Brain microvascular endothelial cell (primary cell): ENCODE measurements around the gene DMPK.
A peak's percentile ranks its signal among the peaks of the same experiment; 100 is the strongest.

Experiments
- DNase-seq: peaks from one replicate; pipeline ENCODE4 v3.0.0-alpha.2; 2020
- H3K27ac ChIP-seq: fragments of 250-450 bp; sonication (Bioruptor Pico); 2 replicates; pipeline ENCODE4 v1.5.1; 2020; ENCODE audit warnings: mild to moderate bottlenecking, moderate library complexity
- H3K27me3 ChIP-seq: fragments of 250-450 bp; sonication (Bioruptor Pico); replicated peaks from 2 replicates; pipeline ENCODE4 v1.5.1; 2020; ENCODE audit warnings: mild to moderate bottlenecking
- H3K36me3 ChIP-seq: fragments of 250-450 bp; sonication (Bioruptor Pico); replicated peaks from 2 replicates; pipeline ENCODE4 v1.5.1; 2020; ENCODE audit warnings: mild to moderate bottlenecking
- H3K4me3 ChIP-seq: 2 replicates; pipeline ENCODE4 v1.5.1; 2011; ENCODE audit warnings: low read depth, mild to moderate bottlenecking, control low read depth, low read length, moderate library complexity
- in situ Hi-C: cut with HindIII; loops from 2 replicates; pipeline ENCODE4 v1.10.0; 2017; ENCODE audit warnings: low sequenced_read_pairs, low pct_ligation_motif_present
- TF ChIP-seq, protein P1 (sequence below): IDR thresholded peaks from 2 replicates; pipeline ENCODE4 v1.5.1; 2011; ENCODE audit warnings: low read depth, mild to moderate bottlenecking, moderate library complexity, low read length, control low read depth, inconsistent platforms; ENCODE audit errors: missing control alignments

DMPK gene

DNA sequence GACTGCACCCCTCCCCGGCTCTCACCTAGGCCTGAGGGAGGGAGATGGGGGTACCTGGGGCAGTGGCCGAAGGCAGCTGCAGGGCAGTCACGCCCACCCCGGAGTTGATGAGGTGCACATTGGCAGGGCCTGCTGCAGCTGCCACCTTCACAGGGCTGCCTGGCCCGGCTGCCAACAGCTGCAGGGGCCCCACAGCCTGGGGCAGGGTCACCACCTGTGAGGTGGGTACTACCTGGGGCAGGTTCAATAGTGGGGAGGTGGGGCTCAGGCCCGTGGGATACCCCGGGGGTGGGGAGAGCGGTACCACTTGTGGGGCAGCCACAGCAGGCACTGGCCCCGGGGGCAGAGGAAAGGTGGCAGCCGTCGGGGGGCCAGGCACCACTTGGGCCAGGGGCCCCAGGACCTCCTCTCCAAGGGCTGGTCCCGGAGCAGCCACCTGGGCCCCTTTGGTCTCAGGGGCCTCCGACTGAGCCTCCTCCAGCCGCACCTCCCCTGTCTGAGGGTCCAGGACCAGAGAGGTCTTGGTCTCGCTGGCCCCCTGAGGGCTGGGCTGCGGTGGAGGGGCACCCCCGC lies 15.9 kb downstream of the DMPK start:
- Histone ChIP-seq H3K4me3 (peak overlapping the region; percentile 79), H3K27ac (peak overlapping the region; percentile 70), H3K27me3 (no peaks in the 10 kb centered on the region), H3K36me3 (no peaks in the 10 kb centered on the region)
- in situ Hi-C loops = no loop called here
- DNase-seq = no peak
- TF ChIP-seq, protein P1, sequence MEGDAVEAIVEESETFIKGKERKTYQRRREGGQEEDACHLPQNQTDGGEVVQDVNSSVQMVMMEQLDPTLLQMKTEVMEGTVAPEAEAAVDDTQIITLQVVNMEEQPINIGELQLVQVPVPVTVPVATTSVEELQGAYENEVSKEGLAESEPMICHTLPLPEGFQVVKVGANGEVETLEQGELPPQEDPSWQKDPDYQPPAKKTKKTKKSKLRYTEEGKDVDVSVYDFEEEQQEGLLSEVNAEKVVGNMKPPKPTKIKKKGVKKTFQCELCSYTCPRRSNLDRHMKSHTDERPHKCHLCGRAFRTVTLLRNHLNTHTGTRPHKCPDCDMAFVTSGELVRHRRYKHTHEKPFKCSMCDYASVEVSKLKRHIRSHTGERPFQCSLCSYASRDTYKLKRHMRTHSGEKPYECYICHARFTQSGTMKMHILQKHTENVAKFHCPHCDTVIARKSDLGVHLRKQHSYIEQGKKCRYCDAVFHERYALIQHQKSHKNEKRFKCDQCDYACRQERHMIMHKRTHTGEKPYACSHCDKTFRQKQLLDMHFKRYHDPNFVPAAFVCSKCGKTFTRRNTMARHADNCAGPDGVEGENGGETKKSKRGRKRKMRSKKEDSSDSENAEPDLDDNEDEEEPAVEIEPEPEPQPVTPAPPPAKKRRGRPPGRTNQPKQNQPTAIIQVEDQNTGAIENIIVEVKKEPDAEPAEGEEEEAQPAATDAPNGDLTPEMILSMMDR = no peak

DNA sequence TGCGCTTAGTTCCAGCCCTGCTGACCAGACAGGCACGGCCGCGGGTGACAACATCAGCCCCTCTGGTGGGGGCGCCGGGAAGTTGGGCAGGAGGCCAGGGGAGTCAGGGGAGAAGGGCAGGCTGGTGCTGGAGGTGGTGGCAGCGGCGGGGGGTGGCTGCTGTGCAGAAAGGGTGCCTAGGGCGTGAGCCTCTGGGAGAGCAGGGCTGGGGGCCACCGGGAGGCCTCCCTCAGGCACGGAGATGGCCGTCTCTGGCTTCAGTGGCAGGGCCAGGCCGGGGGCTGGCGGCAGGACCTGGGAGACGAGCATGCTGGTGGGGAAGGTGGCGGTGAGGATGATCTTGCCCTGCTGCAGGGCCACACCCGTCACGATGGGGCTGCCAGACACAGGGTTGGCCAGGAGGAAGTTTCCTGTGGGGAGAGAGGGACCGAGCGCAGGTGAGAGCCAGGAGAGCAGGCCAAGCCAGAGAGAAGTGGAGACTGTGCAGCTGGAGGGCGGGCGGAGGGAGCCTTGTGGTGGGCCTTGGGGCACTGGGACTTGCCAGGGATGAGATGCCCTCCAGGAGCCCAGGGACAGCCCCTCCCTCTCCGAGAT lies 16.5 kb downstream of the DMPK start:
- in situ Hi-C loops = no loop called here
- TF ChIP-seq, protein P1 = no peak
- no peak overlapping the region for H3K4me3 ChIP-seq
- no peak overlapping the region for H3K27ac ChIP-seq
- DNase-seq = no peak
- H3K36me3 ChIP-seq = no peaks in the 10 kb centered on the region
- no peaks in the 10 kb centered on the region for H3K27me3 ChIP-seq

DNA sequence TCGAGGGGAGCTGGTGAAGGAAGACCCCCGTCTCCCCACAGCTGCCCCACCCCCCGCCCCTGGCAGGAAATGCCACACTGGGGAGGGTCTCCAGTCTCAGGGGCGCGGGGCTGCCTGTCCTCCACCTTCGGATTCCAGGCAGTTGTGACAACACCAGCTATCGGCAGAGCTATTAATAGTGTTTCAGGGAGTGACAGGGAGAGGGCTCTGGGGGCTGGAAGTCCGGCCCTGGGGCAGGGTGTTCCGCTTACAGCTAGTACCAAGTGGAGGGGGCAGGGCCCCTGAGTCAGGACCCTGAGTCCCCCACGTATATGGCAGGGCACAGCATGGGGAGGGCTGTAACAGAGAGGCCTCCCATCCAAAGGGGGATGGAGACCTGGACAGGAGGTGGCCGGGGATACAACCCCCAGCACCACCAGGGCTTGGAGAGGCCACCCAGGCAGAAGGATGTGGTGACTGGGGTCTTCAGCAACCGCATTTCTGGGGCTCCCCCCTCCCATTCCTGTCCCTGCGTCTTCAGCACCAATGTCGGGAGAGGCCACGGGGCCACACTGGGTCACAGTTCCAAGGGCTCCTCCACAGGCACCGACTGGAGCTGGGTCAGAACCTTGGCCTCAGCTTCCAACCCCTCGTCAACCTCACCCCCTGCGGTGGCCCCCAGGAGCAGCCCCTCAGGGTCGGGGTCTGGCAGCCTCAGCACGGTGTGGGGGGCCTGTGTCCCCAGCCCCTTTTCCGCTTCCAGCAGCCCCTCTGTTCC lies 17.2 kb downstream of the DMPK start:
- Histone ChIP-seq H3K36me3 (no peaks in the 10 kb centered on the region), H3K27ac (no peak overlapping the region), H3K4me3 (no peak overlapping the region), H3K27me3 (no peaks in the 10 kb centered on the region)
- TF ChIP-seq, protein P1 = no peak
- in situ Hi-C loops = no loop called here
- DNase-seq = no peak

DNA sequence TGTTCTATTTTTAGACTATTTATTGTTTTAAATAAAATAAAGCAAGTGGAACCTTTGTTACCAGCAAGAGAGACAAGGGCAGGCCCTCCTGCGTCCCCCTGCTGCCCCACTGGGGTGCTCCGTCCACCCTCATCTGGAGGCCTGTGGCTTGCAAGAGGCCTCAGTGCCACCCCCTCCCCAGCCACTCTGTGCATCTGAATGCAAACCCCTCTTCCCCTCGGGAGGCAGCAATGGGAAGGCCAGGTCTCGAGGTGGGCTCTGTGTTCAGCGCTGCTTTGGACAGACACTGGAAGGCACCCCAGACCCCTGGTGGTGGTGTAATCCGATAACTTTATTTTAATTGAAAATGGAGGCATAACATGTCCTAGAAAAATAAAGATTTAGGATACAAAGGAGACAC lies 17.8 kb downstream of the DMPK start:
- TF ChIP-seq, protein P1 = no peak
- Histone ChIP-seq H3K36me3 (no peaks in the 10 kb centered on the region), H3K27me3 (no peaks in the 10 kb centered on the region), H3K4me3 (no peak overlapping the region), H3K27ac (no peak overlapping the region)
- in situ Hi-C loops = no loop called here
- no peak for DNase-seq

DNA sequence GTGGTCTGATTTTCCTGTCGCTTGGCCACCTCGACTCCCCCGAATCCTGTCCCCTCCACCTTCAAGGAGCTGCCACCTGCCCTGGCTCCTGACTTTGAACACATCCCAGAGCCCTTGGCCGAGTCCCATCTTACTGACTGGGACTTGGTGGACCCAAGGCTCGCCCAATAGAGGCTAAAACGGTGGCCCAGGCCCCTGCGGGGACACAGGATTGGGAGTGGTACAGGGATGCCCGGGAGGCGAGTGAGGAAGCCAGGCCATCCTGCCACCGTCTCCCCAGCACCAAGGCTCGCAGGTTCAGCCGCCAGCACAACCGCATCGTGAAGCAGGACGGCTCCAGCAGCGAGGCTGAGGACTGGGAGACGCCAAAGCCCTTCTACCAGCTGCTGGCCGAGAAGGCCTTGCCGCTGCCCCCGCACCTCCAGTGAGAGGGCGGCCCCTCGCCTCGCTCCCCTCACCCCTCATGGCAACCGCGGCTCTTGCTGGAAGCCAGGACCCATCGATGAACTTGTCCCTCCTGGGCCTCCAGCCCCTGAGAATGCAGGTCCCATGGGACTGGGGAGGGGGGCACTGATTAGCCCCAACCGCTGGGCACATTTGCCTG lies 18.5 kb downstream of the DMPK start:
- Histone ChIP-seq H3K27me3 (no peaks in the 10 kb centered on the region), H3K27ac (no peak overlapping the region), H3K36me3 (no peaks in the 10 kb centered on the region), H3K4me3 (no peak overlapping the region)
- TF ChIP-seq, protein P1 = no peak
- in situ Hi-C loops = no loop called here
- no peak for DNase-seq
